ENCODE data around the gene TFCP2L1. TPM values are rescaled to one million over a fixed set of nuclear protein-coding genes. Genes with fewer than 3 reads are reported as not detected.
"Not testable (repeated sequence)": the region's sequence is repeated elsewhere in the genome, so short reads cannot be mapped to it uniquely, and the experiment has no call there.

Gene TFCP2L1
- 1.2 TPM for total RNA-seq (ENCODE audit: insufficient read depth, low replicate concordance)

GRCh38 chr2:121284463-121285449 is at the start of gene TFCP2L1:
TSS of gene TFCP2L1 (minus strand) at chr2:121285202. CDS start at chr2:121285109, 93 bp downstream.
- DNase-seq (ENCODE audit: low spot score): no peak

GRCh38 chr2:121333834-121334558 is 49.0 kb upstream of the TFCP2L1 start:
- DNase-seq (ENCODE audit: low spot score): no peak

GRCh38 chr2:121333231-121333630 is 48.2 kb upstream of the TFCP2L1 start:
- no peak for DNase-seq (ENCODE audit: low spot score)

- not testable (repeated sequence) for DNase-seq (ENCODE audit: low spot score)
These were observed 46.3 kb upstream of the TFCP2L1 start for GRCh38 chr2:121331324-121331723.

GRCh38 chr2:121330921-121331320 is 45.9 kb upstream of the TFCP2L1 start:
- DNase-seq (ENCODE audit: low spot score): no peak

GRCh38 chr2:121329786-121330185 is 44.8 kb upstream of the TFCP2L1 start:
- DNase-seq (ENCODE audit: low spot score): no peak

GRCh38 chr2:121326628-121327027 is 41.6 kb upstream of the TFCP2L1 start:
- no peak for DNase-seq (ENCODE audit: low spot score)

- no peak for DNase-seq (ENCODE audit: low spot score)
These were observed 39.6 kb upstream of the TFCP2L1 start for GRCh38 chr2:121324601-121325000.

GRCh38 chr2:121321476-121321875 is 36.5 kb upstream of the TFCP2L1 start:
- no peak for DNase-seq (ENCODE audit: low spot score)

- DNase-seq (ENCODE audit: low spot score): no peak
These were observed 34.9 kb upstream of the TFCP2L1 start for GRCh38 chr2:121319941-121320340.

- DNase-seq (ENCODE audit: low spot score): no peak
These were observed 32.0 kb upstream of the TFCP2L1 start for GRCh38 chr2:121316986-121317385.

GRCh38 chr2:121313701-121314100 is 28.7 kb upstream of the TFCP2L1 start:
- DNase-seq (ENCODE audit: low spot score): not testable (repeated sequence)

GRCh38 chr2:121309801-121310200 is 24.8 kb upstream of the TFCP2L1 start:
- DNase-seq (ENCODE audit: low spot score): no peak

GRCh38 chr2:121309323-121309722 is 24.3 kb upstream of the TFCP2L1 start:
- no peak for DNase-seq (ENCODE audit: low spot score)

- no peak for DNase-seq (ENCODE audit: low spot score)
These were observed 22.0 kb upstream of the TFCP2L1 start for GRCh38 chr2:121307048-121307447.

- no peak for DNase-seq (ENCODE audit: low spot score)
These were observed 19.9 kb upstream of the TFCP2L1 start for GRCh38 chr2:121304941-121305340.

- no peak for DNase-seq (ENCODE audit: low spot score)
These were observed 18.7 kb upstream of the TFCP2L1 start for GRCh38 chr2:121303531-121304263.

GRCh38 chr2:121301190-121301589 is 16.2 kb upstream of the TFCP2L1 start:
- DNase-seq (ENCODE audit: low spot score): not testable (repeated sequence)

- DNase-seq (ENCODE audit: low spot score): no peak
These were observed 13.5 kb upstream of the TFCP2L1 start for GRCh38 chr2:121298476-121298875.

- DNase-seq (ENCODE audit: low spot score): not testable (repeated sequence)
These were observed 12.9 kb upstream of the TFCP2L1 start for GRCh38 chr2:121297866-121298265.

GRCh38 chr2:121297217-121297830 is 12.3 kb upstream of the TFCP2L1 start:
- DNase-seq (ENCODE audit: low spot score): peak; percentile 27

Measured in umbilical cord (tissue), 2 donors.